HG03457 (cell line): ENCODE data around the gene EYS.
"Not testable (repeated sequence)": the region's sequence is repeated elsewhere in the genome, so short reads cannot be mapped to it uniquely, and the experiment has no call there.

Source experiments
- ATAC-seq: cut with Tn5 transposase; IDR thresholded peaks from one replicate; pipeline ENCODE4 v1.9.1; 2021; ENCODE audit warnings: moderate number of reproducible peaks; ENCODE audit not compliant: unreplicated experiment

The EYS gene

DNA sequence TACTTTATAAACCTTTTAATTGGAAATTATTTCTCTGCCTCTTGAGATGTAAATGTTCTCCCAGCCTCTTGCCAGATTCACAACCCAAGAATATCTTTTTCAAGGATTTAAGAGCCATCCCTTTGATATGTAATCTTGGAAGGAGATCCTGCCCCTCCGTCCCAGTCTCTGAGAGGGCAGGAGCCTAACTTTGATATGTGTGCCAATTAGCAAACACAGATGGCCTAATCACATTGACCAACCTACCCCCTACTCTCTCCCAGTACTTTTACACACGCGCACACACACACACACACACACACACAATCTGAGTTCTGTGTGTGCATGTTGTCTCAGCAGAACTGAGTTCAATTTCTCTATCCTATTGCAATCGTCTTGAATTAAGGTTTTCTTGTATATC lies 1447.7 kb downstream of the EYS start:
- no peak for ATAC-seq

DNA sequence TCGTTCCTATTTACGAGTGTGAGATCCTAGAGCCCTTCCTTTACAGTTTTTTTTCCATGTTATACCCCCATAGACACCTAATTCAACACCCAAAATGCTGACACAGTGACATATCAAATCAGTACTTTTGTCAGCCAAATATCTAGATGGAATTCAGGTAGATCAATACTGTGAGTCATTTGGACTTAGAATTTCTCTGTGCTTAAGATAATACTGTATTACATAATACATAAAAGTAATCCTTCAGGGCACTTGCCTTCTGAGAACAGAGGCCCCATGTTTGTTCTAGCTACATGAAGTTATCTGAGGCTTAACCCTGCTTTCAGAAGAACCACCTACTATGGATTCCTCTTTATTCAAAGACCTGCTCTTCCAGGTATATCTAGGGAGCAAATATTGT lies 1448.3 kb downstream of the EYS start:
- ATAC-seq = no peak

DNA sequence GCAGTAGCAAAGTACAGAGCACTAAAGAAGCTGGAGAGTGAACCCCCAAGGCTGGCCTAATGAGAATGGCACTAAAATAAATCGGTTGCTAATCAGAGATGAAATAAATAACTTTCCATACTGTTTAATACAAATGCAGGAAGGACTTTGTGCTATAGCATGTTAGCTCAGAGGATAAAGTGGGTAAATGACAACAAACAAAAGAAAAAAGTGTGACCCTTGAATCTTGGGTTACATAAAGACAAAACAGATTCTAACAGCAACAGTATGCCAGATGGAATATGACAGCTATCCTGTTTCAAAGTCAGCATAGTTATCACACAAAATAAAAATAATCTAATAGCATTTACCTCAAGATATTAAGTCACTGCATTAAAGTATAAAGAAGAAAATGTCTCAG lies 1448.7 kb downstream of the EYS start:
- ATAC-seq = no peak

DNA sequence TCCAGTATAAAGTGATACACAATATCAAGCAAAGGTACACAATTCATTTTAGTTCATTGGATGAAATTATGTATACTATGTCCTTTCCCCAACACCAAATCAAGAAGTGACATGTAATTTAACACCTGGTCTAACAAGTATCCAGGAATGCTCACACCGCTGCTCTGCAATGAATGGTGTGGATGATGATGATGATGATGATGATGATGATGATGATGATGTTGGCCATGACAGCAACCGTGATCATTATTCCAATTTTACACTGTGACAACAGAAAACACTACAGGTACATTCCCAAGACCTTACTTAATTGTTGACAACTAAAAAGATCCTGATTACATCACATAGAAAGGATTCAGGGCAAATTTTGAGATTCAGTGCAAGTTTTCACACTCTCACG lies 1449.4 kb downstream of the EYS start:
- no peak for ATAC-seq

DNA sequence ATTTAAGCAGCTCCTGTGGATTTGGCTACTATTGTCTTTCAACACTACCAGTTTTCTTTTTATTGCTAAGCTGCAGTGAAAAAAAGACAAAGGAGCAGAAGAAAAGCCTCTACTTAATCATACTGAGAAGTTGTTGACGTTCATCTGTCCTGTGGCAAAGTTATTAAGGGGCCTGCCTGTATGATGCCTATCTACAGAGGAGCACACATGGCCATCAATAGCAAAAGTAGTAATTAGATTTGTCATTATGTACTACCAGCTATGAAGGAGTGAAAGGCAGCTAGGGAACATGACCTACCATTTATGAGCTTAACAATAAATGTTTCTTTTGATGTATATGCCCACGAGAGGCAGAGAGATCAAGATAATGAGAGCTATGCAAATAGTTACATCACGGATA lies 1450.5 kb downstream of the EYS start:
- no peak for ATAC-seq

DNA sequence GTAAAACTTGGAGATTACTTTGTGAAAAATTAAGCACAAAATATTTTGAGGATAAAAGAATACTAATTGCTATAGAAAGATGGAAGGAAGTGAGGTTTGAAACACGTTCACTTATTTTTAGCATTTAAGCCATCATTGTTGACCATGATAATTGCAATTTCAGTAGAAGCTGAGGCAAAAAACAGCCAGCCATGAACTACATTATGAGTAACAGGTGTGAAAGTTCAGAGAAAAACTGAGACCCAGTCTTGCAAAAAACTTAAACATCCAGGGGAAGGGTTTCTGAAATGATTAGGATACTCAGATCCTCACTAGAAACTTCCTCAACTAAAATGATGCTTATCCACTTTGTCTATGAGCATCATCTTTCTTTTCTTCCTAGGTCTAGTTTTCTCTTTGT lies 1452.0 kb downstream of the EYS start:
- no peak for ATAC-seq

DNA sequence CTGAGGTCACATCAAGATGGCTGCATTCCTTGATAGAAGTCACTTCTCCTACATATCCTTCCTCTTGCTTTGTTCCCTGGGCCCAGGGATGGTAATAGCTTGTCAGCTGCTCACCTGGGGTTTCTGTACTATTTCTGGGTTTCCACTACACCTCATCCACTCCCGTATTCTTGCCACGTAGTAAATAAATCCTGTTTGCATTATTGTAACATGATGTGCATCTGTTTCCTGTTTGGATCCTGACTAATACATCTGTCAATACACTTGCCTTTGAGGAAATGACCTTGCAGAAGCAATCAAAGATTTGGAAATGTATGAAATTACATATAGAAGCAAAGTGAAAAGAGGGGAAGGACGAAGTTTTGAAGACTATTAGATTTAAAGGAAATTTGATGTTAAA lies 1452.5 kb downstream of the EYS start:
- no peak for ATAC-seq

DNA sequence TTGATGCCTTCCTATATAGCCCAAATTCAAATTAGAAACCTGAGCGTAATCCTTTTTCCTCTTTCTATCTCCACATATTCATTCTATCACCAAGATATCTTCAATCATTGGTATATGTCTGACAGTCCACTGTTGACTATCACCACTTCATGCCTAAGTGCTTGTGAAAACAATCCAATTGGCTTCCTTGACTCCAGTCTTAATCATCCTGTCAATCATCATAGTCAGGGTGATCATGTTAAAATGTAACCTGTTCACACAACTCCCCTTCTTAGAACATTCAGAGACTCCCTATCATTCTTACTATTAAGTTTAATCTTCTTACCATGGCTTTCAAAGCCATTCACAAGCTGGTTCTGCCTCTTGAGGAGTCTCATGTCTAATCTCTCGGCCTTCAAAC lies 1454.8 kb downstream of the EYS start:
- no peak for ATAC-seq

DNA sequence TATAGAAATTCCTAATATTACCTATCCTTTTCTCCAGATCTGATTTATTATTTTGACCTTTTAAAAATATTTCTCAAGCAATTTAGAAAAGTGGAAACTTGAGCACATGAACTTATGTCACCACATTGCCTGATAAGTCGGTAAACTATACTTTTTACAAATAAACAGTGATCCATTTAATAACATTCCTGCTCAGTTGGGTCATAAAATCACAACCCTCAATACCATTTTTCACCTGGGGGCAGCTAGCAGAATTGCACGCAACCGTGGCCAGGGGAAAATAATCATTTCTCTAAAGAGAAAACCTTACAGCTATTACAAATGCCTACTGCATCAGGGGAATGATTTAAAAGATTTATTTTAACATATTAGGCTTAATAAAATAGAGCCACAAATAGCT lies 1456.9 kb downstream of the EYS start:
- no peak for ATAC-seq

DNA sequence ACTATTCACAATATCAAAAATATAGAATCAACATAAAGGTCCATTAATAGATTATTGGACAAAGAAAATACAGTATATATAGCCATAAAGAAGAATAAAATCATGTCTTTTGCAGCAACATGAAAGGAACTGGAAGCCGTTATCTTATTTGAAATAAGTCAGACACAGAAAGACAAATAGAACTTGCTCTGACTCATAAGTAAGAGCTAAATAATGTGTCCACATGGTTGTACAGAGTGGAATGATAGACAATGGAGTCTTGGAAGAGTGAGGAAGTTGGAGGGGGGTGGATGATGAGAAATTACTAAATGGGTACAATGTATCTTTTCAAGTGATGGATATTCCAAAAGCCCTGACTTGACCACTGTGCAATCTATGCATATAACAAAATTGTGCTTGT lies 1457.9 kb downstream of the EYS start:
- ATAC-seq = no peak

DNA sequence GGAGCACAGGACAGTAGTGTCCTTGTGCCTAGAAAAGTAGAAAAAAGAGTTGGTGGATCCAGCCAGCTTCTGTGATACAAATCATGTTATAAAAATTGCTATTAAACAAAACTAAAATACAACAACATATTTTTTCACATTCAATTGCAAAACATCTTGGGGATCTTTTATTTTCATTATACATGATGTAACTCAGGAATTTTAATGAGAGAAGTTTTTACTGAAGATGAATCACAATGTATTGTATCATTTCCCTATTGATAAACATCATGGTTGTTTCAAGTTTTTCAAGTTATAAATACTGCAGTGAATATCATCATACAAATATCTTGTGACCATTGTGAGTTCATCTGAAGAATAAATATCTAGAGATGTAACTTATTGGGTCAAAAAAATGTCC lies 1463.4 kb downstream of the EYS start:
- no peak for ATAC-seq

DNA sequence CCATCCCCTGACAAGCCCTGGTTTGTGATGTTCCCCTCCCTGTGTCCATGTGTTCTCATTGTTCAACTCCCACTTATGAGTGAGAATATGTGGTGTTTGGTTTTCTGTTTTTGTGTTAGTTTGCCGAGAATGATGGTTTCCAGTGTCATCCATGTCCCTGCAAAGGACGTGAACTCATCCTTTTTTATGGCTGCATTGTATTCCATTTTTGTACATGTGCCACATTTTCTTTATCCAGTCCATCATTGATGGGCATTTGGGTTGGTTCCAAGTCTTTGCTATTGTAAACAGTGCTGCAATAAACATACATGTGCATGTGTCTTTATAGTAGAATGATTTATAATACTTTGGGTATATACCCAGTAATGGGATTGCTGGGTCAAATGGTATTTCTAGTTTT lies 1468.1 kb downstream of the EYS start:
- ATAC-seq = not testable (repeated sequence)

DNA sequence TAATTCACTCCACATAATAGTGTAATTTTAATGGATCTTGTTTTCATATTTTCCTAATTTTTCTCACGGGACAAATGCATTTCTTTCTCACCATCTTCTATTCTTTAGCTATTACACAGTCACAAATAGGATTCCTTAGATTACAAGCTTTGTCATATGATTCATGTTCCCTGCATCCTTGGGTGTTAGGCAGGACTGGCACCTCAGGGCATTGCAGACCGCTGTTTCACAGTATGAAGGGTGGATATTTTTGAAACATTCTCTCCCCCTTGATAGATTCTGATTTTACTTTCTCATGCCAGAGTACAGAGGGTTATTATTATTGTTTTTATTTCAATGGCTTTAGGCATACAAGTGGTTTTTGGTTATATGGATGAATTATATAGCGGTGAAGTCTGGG lies 1469.0 kb downstream of the EYS start:
- no peak for ATAC-seq

DNA sequence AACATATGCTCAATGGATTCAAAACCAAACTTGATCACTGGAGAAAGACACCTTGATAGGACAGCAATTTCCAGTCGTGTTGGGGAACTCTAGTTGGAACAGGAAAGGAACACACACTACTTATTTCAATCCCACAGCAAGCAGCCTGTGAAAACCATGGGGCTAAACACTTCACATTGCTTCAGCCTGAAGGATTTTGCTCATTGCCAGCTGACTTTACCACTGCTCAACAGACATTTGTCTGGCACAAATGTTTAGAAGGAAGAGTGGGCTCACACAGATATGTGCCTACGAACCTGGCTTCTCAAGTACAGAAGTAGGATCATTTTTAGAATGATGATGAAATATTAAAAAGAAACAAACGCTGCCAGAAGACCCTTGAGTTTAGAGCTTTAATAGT lies 1473.3 kb downstream of the EYS start:
- ATAC-seq = no peak

DNA sequence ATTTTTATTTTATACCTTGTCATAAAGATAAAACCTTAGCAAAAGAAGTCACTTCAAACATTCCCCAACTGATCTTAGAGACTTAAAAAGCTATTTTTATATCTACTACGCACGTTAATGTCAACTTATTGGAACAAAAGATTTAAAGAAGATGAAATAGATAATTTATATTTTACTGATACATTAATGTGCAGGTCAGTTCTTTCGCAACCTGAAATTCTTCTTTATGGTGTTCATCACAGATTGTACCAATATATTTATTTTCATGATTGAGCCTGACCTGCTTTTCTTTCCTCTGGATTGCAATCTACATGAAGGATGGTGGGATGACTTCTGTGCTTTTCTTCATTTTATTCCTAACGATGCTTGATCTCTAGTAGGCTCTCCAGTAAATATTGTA lies 1475.1 kb downstream of the EYS start:
- no peak for ATAC-seq

DNA sequence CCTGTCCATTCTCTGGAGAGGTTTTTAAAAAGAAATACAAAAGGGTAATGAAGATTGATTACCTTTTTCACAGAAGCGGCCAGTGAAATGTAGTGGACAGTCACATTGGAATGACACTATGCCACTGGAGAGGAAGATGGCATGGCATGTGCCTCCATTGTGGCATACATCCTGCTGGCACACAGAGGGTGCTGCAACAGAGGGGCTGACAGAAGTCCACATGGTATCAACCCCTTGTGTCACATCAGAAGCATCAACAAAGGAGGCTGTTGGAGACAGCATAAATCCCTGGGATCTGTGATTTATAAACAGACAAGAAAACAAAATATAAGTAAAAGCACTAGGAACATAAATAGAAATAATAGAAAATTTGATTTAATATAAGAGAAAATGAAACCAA lies 1476.5 kb downstream of the EYS start:
- no peak for ATAC-seq

DNA sequence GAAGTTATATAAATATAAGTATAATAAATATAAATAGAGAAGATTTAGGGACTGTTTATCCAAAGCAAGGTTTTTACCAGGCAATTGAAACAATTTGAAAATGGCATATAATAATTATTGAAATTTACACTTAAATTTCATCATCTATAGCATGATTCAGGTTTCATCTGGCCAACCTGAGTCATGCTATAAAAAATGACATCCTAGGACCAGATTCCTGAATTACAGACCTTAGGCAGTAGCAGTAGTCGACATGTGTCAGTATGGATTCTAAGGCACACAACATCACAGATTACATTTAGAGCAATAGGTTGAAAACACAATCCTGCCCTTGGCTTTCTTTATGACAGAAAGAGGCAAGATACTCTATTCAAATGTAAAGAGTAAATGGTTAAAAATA lies 1479.2 kb downstream of the EYS start:
- ATAC-seq = no peak

DNA sequence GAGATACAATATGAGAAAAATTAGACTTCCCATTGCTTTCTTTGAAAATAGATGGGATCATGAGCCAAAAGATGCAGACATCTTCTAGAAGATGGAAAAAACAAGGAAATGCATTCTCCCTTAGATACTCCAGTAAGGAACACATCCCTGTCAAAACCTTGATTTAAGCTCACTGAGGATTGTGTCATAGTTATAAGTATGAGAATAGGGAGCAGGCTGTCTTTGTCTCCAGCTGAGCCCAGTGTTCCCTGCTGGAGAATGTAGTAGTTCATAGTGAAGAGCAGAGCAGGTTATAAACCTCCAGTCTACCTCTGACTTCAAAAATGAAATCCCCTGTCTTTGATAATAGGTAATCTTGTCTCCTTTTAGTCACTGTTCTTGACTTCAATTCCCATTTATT lies 1481.5 kb downstream of the EYS start:
- no peak for ATAC-seq

DNA sequence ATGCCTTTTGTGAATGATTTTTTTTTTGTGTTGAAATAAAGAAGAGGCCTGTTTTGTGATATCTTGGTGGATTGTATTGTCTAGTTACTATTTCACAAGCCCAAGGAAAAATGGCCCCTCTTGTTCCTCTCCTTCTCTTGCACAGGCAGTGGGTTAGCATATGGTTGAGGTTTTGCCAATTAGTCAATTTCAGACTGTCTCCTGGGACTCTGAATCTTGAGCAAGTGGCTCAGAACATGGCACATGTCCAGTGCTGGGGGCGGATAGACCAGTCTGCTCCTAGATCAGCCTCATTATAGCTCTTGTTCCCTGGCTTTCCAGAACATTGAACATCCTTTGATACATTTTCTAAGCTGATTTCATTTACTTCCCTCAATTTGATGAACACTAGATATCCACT lies 1482.2 kb downstream of the EYS start:
- ATAC-seq = no peak

DNA sequence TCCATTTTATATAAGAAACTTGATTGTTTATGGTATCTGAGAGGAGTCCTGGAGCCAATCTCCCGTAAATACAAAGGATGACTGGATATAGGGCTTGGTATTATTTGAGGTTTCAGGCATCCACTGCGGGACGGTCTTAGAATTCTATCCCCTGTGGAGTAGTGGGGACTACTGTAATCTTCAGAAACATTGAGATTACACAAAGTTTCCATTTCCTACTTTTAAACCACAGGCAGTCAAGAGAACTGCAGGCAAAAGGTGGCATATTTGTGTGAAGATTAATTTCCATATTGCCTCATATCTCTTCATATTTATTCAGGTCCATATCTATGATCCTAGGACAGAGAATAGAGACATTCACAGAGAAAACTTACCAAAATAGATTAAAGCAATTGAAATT lies 1485.2 kb downstream of the EYS start:
- no peak for ATAC-seq

DNA sequence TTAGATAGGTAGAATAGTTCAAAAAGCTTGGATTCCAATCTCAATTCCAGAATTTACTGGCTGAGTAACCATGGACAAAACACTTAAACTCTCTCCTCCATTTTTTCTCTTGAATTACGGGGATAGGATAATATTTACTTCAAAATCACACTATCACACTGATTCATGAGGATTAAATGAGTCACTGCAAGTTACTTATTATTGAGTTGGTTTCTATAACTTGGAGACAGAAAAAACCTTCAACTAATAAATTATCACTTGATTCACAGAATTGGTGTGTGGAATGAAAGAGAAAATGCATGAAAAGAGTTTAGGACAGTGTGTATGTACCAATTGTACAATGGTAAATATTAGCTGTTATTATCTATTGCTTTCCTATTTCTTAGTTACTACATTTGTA lies 1486.2 kb downstream of the EYS start:
- no peak for ATAC-seq

DNA sequence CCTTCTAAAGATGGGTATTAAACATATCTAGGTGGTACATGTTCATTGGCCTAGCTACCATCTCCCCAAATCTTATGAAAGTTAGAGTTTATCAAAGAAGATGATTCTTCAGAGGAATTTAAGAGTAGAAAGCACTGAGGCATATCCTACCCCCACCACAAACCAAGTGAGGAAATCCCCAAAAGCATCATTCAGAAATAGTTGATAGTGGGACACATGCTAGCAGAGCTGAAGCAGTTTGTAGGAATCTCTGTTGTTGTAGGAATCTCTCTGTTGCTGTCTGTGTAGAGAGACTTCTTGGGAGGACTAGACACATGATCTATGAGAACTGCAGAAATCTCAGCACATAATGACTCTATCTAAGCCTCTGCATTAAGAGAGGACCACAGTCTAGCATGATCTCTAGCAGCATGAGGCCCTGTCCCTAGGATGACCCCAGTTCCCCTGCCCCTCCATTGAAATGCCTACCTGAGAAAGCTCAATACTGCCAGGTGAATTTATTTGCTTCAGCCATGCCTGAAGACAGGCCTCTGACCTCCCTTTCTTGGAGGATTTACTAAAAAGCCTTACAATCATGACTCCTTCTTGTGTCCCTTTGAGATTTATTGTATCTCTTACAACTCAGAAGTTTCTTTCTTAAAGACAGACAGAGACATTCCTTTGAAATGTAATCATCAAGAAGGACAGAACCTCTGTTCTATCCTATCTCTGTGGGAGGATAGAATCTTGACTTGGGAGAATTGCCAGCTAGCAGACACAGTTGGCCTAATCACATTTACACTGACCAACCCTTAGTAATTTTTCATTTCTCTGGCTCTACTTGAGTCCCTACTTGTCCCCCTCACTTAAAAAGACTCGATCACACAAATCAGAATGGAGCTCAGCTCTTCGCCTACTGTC lies 1489.1 kb downstream of the EYS start:
- ATAC-seq = peak; percentile 73

DNA sequence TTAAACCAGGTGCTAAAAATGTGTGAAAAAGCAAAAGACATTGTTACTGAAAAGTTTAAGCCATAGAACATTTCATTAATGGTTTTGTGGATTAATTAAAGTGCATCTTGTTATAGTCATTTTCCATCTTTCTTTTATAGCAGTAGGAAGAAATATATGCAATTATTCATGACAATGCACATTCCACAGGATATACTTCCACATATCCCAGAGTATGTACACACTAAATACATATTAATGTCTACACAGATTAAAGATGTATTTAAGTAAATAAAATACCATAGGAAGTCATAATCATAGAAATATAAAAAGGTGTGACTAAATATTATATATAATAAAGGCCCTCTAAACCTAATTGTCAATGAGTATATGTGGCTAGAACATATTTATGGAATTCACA lies 1492.7 kb downstream of the EYS start:
- no peak for ATAC-seq
